GM18505 (cell line): ENCODE measurements around the gene SYNCRIP.
"Not testable (repeated sequence)": the region's sequence is repeated elsewhere in the genome, so short reads cannot be mapped to it uniquely, and the experiment has no call there.

Experiments
- ATAC-seq: cut with Tn5 transposase; IDR thresholded peaks from one replicate; pipeline ENCODE4 v1.9.1; 2021; ENCODE audit not compliant: unreplicated experiment
- POLR2A ChIP-seq: IDR thresholded peaks from 4 replicates; pipeline ENCODE4 v1.6.1; 2011; ENCODE audit warnings: borderline replicate concordance; ENCODE audit not compliant: insufficient read depth, insufficient read length; ENCODE audit errors: extremely low read depth

Gene SYNCRIP

DNA sequence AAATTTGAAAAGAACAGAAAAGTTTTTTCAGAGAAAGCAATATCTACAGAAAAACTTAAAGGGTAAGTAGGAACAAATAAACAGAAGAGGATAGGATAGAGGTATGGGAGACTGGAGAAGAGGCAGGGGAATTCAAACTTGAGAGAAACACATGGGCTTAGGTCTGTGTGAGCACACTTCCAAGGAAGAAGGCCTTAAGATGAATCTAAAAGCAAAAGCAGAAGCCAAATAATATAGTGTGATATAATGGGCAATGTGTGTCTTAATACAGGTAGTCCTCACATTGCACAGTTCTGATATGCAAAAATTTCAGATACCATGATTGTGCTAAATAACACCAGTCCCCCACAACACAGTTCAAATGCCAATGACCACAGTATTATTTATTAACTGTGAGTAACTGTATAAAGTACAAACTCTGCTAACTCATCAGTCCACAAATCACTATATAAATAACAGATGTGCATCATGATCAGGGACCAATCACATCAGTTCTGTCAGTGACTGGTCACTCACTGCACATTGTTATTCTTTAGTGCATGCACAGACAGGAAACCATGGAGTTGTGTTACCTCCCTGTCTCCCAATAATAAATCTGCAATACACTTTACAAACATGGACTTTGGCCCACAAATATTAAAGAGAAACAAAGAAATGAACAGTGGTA lies 67.6 kb downstream of the SYNCRIP start:
- no peak for TF ChIP-seq POLR2A
- no peak for ATAC-seq

DNA sequence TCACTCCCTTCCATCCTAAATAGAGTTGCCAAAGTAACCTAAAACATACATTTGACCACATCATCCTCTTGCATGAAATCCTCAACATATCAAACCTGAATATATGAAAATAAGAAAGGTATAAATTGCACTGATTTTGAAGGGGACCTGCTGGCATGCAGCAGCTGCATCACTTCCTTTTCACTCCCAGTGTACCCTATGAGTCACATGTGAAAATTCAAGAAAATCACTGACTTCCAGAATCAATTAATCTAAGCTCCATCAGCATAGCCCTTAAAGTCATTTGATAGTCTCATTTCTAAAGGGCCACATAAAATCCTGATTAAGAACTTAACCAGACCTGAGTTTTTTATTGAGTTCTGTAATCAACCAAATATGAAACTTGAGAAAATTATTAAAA lies 73.4 kb downstream of the SYNCRIP start:
- ATAC-seq = no peak
- TF ChIP-seq POLR2A = no peak

DNA sequence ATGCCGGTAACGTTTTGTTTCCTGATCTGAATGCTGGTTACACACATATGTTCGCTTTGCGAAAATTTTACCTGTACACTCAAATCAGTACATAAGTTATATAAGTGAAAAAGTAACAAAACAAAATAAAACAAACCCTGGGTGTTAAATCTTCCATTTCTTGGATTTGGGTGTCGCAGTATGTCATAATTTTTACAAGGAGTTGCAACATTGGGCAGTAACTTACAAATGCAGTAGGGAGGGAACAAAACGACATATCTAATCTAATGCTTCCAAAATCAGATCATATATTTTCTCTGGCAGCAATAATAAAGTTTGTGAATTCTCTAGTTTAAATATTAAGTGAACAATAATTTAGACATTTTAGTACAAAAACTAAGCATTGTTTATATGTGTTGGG lies 74.3 kb downstream of the SYNCRIP start:
- no peak for ATAC-seq
- no peak for TF ChIP-seq POLR2A

DNA sequence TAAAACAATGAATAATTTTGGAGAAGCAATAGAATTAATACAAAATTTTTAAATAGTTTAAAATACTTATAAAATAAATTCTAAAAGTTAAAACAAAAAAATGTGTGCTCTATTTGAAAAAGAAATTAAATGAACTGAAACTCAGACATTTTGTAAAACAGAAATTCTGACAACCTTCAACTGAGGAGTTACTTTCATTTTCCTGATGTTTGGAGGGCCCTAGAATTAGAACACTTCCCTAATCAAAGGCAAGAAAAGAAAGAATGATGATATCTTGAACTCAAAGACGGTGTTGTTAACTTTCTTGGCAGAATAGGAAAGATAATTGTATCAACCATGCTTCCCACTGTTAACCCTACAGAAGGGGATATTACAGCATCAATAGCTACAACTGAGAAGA lies 77.0 kb downstream of the SYNCRIP start:
- ATAC-seq = no peak
- TF ChIP-seq POLR2A = no peak

DNA sequence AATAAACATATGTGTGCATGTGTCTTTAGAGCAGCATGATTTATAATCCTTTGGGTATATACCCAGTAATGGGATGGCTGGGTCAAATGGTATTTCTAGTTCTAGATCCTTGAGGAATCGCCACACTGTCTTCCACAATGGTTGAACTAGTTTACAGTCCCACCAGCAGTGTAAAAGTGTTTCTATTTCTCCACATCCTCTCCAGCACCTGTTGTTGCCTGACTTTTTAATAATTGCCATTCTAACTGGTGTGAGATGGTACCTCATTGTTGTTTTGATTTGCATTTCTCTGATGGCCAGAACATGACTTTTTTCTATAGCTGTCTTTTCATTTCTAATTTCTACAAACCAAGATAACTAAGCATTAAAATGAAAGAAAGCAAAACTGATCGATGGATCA lies 78.5 kb downstream of the SYNCRIP start:
- ATAC-seq = not testable (repeated sequence)
